ENCODE measurements around the gene PEX6. TPM values are rescaled to one million over a fixed set of nuclear protein-coding genes. Genes with fewer than 3 reads are reported as not detected.

Gene PEX6
- total and polyA plus RNA-seq, 2 of the 13 experiments (the other 11 are each of a cell fraction or from before 2014, with no cell fraction given): 5.1 to 6.7 TPM

- TF ChIP-seq, protein P1, sequence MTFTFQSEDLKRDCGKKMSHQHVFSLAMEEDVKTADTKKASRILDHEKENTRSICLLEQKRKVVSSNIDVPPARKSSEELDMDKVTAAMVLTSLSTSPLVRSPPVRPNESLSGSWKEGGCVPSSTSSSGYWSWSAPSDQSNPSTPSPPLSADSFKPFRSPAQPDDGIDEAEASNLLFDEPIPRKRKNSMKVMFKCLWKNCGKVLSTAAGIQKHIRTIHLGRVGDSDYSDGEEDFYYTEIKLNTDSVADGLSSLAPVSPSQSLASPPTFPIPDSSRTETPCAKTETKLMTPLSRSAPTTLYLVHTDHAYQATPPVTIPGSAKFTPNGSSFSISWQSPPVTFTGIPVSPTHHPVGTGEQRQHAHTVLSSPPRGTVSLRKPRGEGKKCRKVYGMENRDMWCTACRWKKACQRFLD (CRISPR knock-in tag; IDR thresholded peaks at IDR 0.05; ENCODE audit: borderline replicate concordance): peak; percentile 82
- TF ChIP-seq, protein P2, sequence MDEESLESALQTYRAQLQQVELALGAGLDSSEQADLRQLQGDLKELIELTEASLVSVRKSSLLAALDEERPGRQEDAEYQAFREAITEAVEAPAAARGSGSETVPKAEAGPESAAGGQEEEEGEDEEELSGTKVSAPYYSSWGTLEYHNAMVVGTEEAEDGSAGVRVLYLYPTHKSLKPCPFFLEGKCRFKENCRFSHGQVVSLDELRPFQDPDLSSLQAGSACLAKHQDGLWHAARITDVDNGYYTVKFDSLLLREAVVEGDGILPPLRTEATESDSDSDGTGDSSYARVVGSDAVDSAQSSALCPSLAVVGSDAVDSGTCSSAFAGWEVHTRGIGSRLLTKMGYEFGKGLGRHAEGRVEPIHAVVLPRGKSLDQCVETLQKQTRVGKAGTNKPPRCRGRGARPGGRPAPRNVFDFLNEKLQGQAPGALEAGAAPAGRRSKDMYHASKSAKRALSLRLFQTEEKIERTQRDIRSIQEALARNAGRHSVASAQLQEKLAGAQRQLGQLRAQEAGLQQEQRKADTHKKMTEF (CRISPR knock-in tag; IDR thresholded peaks at IDR 0.05): peak; percentile 74
- no peak for TF ChIP-seq SOX6 (IDR thresholded peaks at IDR 0.05)
- peak; percentile 65 for TF ChIP-seq SOX6 (CRISPR knock-in tag; IDR thresholded peaks at IDR 0.05)
- TF ChIP-seq ZNF567 (CRISPR knock-in tag; IDR thresholded peaks at IDR 0.05; ENCODE audit: borderline replicate concordance): no peak
- no peak for TF ChIP-seq ZBTB7A (CRISPR knock-in tag; IDR thresholded peaks at IDR 0.05)
- TF ChIP-seq ZNF564 (CRISPR knock-in tag; IDR thresholded peaks at IDR 0.05): no peak
- TF ChIP-seq IKZF1 (IDR thresholded peaks at IDR 0.05): no peak
- TF ChIP-seq, protein P3, sequence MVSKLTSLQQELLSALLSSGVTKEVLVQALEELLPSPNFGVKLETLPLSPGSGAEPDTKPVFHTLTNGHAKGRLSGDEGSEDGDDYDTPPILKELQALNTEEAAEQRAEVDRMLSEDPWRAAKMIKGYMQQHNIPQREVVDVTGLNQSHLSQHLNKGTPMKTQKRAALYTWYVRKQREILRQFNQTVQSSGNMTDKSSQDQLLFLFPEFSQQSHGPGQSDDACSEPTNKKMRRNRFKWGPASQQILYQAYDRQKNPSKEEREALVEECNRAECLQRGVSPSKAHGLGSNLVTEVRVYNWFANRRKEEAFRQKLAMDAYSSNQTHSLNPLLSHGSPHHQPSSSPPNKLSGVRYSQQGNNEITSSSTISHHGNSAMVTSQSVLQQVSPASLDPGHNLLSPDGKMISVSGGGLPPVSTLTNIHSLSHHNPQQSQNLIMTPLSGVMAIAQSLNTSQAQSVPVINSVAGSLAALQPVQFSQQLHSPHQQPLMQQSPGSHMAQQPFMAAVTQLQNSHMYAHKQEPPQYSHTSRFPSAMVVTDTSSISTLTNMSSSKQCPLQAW (CRISPR knock-in tag; IDR thresholded peaks at IDR 0.05): peak; percentile 79
- TF ChIP-seq NCOA2 (CRISPR knock-in tag; IDR thresholded peaks at IDR 0.05): no peak; the same call in 1 of the 2 replicates
- no peak for TF ChIP-seq RFX3 (CRISPR knock-in tag; IDR thresholded peaks at IDR 0.05)
- TF ChIP-seq RNF2 (conservative IDR thresholded peaks at IDR 0.05; ENCODE audit: low read depth): no peak
- peak; percentile 48; the same call in 1 of the 2 replicates for TF ChIP-seq ZNF264 (CRISPR knock-in tag; IDR thresholded peaks at IDR 0.05)
- no peak for TF ChIP-seq REL (CRISPR knock-in tag; conservative IDR thresholded peaks at IDR 0.05)
- TF ChIP-seq ZHX2 (IDR thresholded peaks at IDR 0.05; ENCODE audit: low read depth): no peak
- 0 out of 2 replicates have a peak, but pooled peaks have one; percentile 49 for TF ChIP-seq ZHX2 (CRISPR knock-in tag; IDR thresholded peaks at IDR 0.05; ENCODE audit: borderline replicate concordance)
- TF ChIP-seq STAG1 (CRISPR knock-in tag; IDR thresholded peaks at IDR 0.05): 0 out of 2 replicates have a peak, but pooled peaks have one; percentile 6
- TF ChIP-seq ZFP90 (CRISPR knock-in tag; IDR thresholded peaks at IDR 0.05; ENCODE audit: borderline replicate concordance): peak; percentile 84; the same call in 1 of the 2 replicates
These were observed 5.3 kb upstream of the PEX6 start, which contains the start of gene PPP2R5D (continued) for GRCh38 chr6:42984001-42984923.

Data from HepG2 (cell line).